GM12891 (cell line): ENCODE measurements around the gene TMTC1.

Source experiments
- DNase-seq: peaks from one replicate; pipeline ENCODE4 v3.0.0; 2011; ENCODE audit warnings: low spot score; ENCODE audit not compliant: insufficient read length
- FAIRE-seq: peaks from 2 replicates; lab custom pipeline; 2011; peaks lifted over from hg19 to GRCh38; lab: Jason Lieb, UNC
- PAX5 ChIP-seq: IDR thresholded peaks from 2 replicates; pipeline ENCODE4 v1.6.1; 2011; ENCODE audit warnings: low read length, moderate library complexity, mild to moderate bottlenecking; ENCODE audit not compliant: insufficient read depth, severe bottlenecking
- POLR2A ChIP-seq: IDR thresholded peaks from 2 replicates; pipeline ENCODE4 v1.6.1; 2011; ENCODE audit warnings: low read depth, low read length, control low read depth
- POLR2AphosphoS5 ChIP-seq: IDR thresholded peaks from 2 replicates; pipeline ENCODE4 v1.6.1; 2011; ENCODE audit warnings: low read depth, low read length, control low read depth
- POU2F2 ChIP-seq: IDR thresholded peaks from 2 replicates; pipeline ENCODE4 v1.6.1; 2011; ENCODE audit warnings: low read depth, mild to moderate bottlenecking, control low read depth, low read length, moderate library complexity
- SPI1 ChIP-seq: IDR thresholded peaks from 2 replicates; pipeline ENCODE4 v1.6.1; 2011; ENCODE audit warnings: low read depth, low read length, control low read depth
- TAF1 ChIP-seq: IDR thresholded peaks from 2 replicates; pipeline ENCODE4 v1.6.1; 2011; ENCODE audit warnings: low read depth, low read length, control low read depth

Gene TMTC1

GRCh38 chr12:29509503-29509902 lies 274.2 kb downstream of the TMTC1 start:
- FAIRE-seq (no peak), DNase-seq (no peak)
- TF ChIP-seq POLR2A (no peak), SPI1 (no peak), TAF1 (no peak), POU2F2 (no peak), POLR2AphosphoS5 (no peak), PAX5 (no peak)

GRCh38 chr12:29508949-29509348 lies 274.8 kb downstream of the TMTC1 start:
- FAIRE-seq, result no peak
- no peak for DNase-seq
- TF ChIP-seq PAX5 (no peak), POLR2AphosphoS5 (no peak), POU2F2 (no peak), POLR2A (no peak), TAF1 (no peak), SPI1 (no peak)

GRCh38 chr12:29505122-29505521 lies 278.6 kb downstream of the TMTC1 start:
- no peak for DNase-seq
- FAIRE-seq, result no peak
- TF ChIP-seq POU2F2, result no peak
- no peak for TF ChIP-seq TAF1
- TF ChIP-seq POLR2A, result no peak
- TF ChIP-seq SPI1, result no peak
- no peak for TF ChIP-seq PAX5
- no peak for TF ChIP-seq POLR2AphosphoS5

- FAIRE-seq, result no peak
- no peak for TF ChIP-seq POU2F2
- no peak for TF ChIP-seq PAX5
- no peak for TF ChIP-seq SPI1
- no peak for TF ChIP-seq POLR2A
- TF ChIP-seq TAF1, result no peak
- no peak for TF ChIP-seq POLR2AphosphoS5
- DNase-seq, result no peak
These were observed 280.5 kb downstream of the TMTC1 start for GRCh38 chr12:29503283-29503682.

GRCh38 chr12:29499235-29499634 lies 284.5 kb downstream of the TMTC1 start:
- FAIRE-seq (no peak), DNase-seq (no peak)

GRCh38 chr12:29497588-29497987 lies 286.2 kb downstream of the TMTC1 start, which contains the start of gene OVCH1:
Gene OVCH1, minus strand, starts transcription at chr12:29497686. Its CDS starts 0 bp downstream, at chr12:29497686.
- no peak for FAIRE-seq
- TF ChIP-seq POU2F2, result no peak
- TF ChIP-seq TAF1, result no peak
- no peak for TF ChIP-seq POLR2AphosphoS5
- TF ChIP-seq POLR2A, result no peak
- no peak for TF ChIP-seq PAX5
- TF ChIP-seq SPI1, result no peak
- DNase-seq, result no peak

More at GRCh38 chr12:29499235-29499634, 284.5 kb downstream of the TMTC1 start:
- TF ChIP-seq POLR2AphosphoS5 (no peak), SPI1 (no peak), PAX5 (no peak), POU2F2 (no peak), TAF1 (no peak), POLR2A (no peak)

GRCh38 chr12:29492891-29493290 lies 290.9 kb downstream of the TMTC1 start:
- TF ChIP-seq SPI1 (no peak), POLR2AphosphoS5 (no peak), POLR2A (no peak), PAX5 (no peak), POU2F2 (no peak), TAF1 (no peak)
- DNase-seq, result no peak
- no peak for FAIRE-seq

- no peak for FAIRE-seq
- no peak for DNase-seq
- TF ChIP-seq POU2F2 (no peak), PAX5 (no peak), TAF1 (no peak), SPI1 (no peak), POLR2AphosphoS5 (no peak), POLR2A (no peak)
These were observed 296.8 kb downstream of the TMTC1 start for GRCh38 chr12:29486972-29487371.

GRCh38 chr12:29463198-29463597 lies 320.5 kb downstream of the TMTC1 start:
- FAIRE-seq, result no peak
- TF ChIP-seq PAX5 (no peak), POU2F2 (no peak), POLR2AphosphoS5 (no peak), TAF1 (no peak), SPI1 (no peak), POLR2A (no peak)

GRCh38 chr12:29460082-29460481 lies 323.7 kb downstream of the TMTC1 start:
- no peak for TF ChIP-seq SPI1
- no peak for TF ChIP-seq TAF1
- no peak for TF ChIP-seq POLR2A
- TF ChIP-seq POU2F2, result no peak
- TF ChIP-seq POLR2AphosphoS5, result no peak
- TF ChIP-seq PAX5, result no peak
- FAIRE-seq, result no peak
- DNase-seq, result no peak

More at GRCh38 chr12:29463198-29463597, 320.5 kb downstream of the TMTC1 start:
- DNase-seq, result no peak
